NCI-H345 (cell line): ENCODE results near the gene PAPPA2.

Source experiments
- DNase-seq: peaks from one replicate; lab custom pipeline; 2025; lab: John Stamatoyannopoulos, UW

Gene PAPPA2

GRCh38 chr1:176501599-176501998 is 38.6 kb downstream of the PAPPA2 start:
- no peak for DNase-seq

- no peak for DNase-seq
Observed at GRCh38 chr1:176504848-176505553, 42.0 kb downstream of the PAPPA2 start.

- DNase-seq: no peak
Observed at GRCh38 chr1:176512966-176513365, 50.0 kb downstream of the PAPPA2 start.

GRCh38 chr1:176515310-176515709 is 52.3 kb downstream of the PAPPA2 start:
- peak; percentile 82 for DNase-seq

- DNase-seq: no peak
Observed at GRCh38 chr1:176517484-176517883, 54.5 kb downstream of the PAPPA2 start.

- DNase-seq: no peak
Observed at GRCh38 chr1:176521211-176521610, 58.2 kb downstream of the PAPPA2 start.

- DNase-seq: no peak
Observed at GRCh38 chr1:176522310-176522845, 59.4 kb downstream of the PAPPA2 start.

- no peak for DNase-seq
Observed at GRCh38 chr1:176529395-176530090, 66.6 kb downstream of the PAPPA2 start.

GRCh38 chr1:176531036-176531435 is 68.1 kb downstream of the PAPPA2 start:
- no peak for DNase-seq

GRCh38 chr1:176531921-176532897 is 69.2 kb downstream of the PAPPA2 start:
- no peak for DNase-seq

GRCh38 chr1:176533020-176533419 is 70.0 kb downstream of the PAPPA2 start:
- DNase-seq: no peak

GRCh38 chr1:176536588-176536987 is 73.6 kb downstream of the PAPPA2 start:
- no peak for DNase-seq

GRCh38 chr1:176539018-176539417 is 76.0 kb downstream of the PAPPA2 start:
- DNase-seq: no peak

GRCh38 chr1:176540428-176540827 is 77.5 kb downstream of the PAPPA2 start:
- no peak for DNase-seq

GRCh38 chr1:176541663-176542062 is 78.7 kb downstream of the PAPPA2 start:
- no peak for DNase-seq

GRCh38 chr1:176542352-176542751 is 79.4 kb downstream of the PAPPA2 start:
- no peak for DNase-seq

- no peak for DNase-seq
Observed at GRCh38 chr1:176543360-176544129, 80.6 kb downstream of the PAPPA2 start.

GRCh38 chr1:176545034-176545639 is 82.2 kb downstream of the PAPPA2 start:
- no peak for DNase-seq

- DNase-seq: no peak
Observed at GRCh38 chr1:176546825-176547224, 83.8 kb downstream of the PAPPA2 start.

GRCh38 chr1:176551146-176551545 is 88.2 kb downstream of the PAPPA2 start:
- no peak for DNase-seq
